MCF 10A (cell line): ENCODE measurements around the gene TRIM2. TPM values are rescaled to one million over a fixed set of nuclear protein-coding genes. Genes with fewer than 3 reads are reported as not detected.

ENCODE experiments used
- BruUV-seq: library from RNA; stranded (reverse); fragments of 400-500 nt; replicated peaks from 2 replicates; lab custom pipeline; 2021; lab: Mats Ljungman, UMichigan
- CTCF ChIA-PET: fragments of 300-600 bp; sonication (Branson Sonifier 250); formaldehyde crosslinking; extraction: SDS; loops from one replicate; lab custom pipeline; 2021; ENCODE audit warnings: antibody characterized with exemption, inconsistent platforms; lab: Yijun Ruan, JAX
- POLR2A ChIA-PET: fragments of 300-600, 350-650 bp; sonication (Branson Sonifier 250); formaldehyde crosslinking; extraction: SDS; loops from one replicate; lab custom pipeline; 2020; ENCODE audit warnings: antibody characterized with exemption, inconsistent platforms; lab: Yijun Ruan, JAX
- DNase-seq: peaks from one replicate; pipeline ENCODE4 v3.0.0-alpha.2; 2018; ENCODE audit not compliant: unreplicated experiment
- H3K27ac Mint-ChIP-seq: one replicate; pipeline ENCODE4 v1.8.0; 2022; ENCODE audit warnings: mild to moderate bottlenecking, low read depth, mixed read lengths; ENCODE audit not compliant: unreplicated experiment
- H3K27me3 Mint-ChIP-seq: one replicate; pipeline ENCODE4 v1.8.0; 2022; ENCODE audit warnings: mixed read lengths; ENCODE audit not compliant: insufficient read depth, unreplicated experiment
- H3K36me3 Mint-ChIP-seq: one replicate; pipeline ENCODE4 v1.8.0; 2022; ENCODE audit warnings: mild to moderate bottlenecking, moderate library complexity, mixed read lengths; ENCODE audit not compliant: insufficient read depth, unreplicated experiment
- H3K4me1 Mint-ChIP-seq: one replicate; pipeline ENCODE4 v1.8.0; 2022; ENCODE audit warnings: mixed read lengths; ENCODE audit not compliant: insufficient read depth, unreplicated experiment
- H3K4me3 Mint-ChIP-seq: one replicate; pipeline ENCODE4 v1.8.0; 2022; ENCODE audit warnings: mild to moderate bottlenecking, moderate library complexity, mixed read lengths; ENCODE audit not compliant: unreplicated experiment
- H3K9me3 Mint-ChIP-seq: one replicate; pipeline ENCODE4 v1.8.0; 2022; ENCODE audit warnings: mixed read lengths; ENCODE audit not compliant: unreplicated experiment
- intact Hi-C: fragments of 100-400 bp; cut with micrococcal nuclease; formaldehyde crosslinking; loops from 2 replicates; pipeline ENCODE4 v1.14.1; 2022
- total RNA-seq: library from RNA; stranded (reverse); gene quantifications from 2 replicates; pipeline ENCODE4 v1.2.3, GENCODE V29; 2022
- TF ChIP-seq, protein P1 (sequence below): fragments of 200-600 bp; IDR thresholded peaks from one replicate; pipeline ENCODE4 v1.8.0; 2022; ENCODE audit warnings: antibody characterized with exemption, mild to moderate bottlenecking; ENCODE audit not compliant: unreplicated experiment

TRIM2 gene
- total RNA-seq, 1 experiment from 2014 or later = 37.2 TPM

DNA sequence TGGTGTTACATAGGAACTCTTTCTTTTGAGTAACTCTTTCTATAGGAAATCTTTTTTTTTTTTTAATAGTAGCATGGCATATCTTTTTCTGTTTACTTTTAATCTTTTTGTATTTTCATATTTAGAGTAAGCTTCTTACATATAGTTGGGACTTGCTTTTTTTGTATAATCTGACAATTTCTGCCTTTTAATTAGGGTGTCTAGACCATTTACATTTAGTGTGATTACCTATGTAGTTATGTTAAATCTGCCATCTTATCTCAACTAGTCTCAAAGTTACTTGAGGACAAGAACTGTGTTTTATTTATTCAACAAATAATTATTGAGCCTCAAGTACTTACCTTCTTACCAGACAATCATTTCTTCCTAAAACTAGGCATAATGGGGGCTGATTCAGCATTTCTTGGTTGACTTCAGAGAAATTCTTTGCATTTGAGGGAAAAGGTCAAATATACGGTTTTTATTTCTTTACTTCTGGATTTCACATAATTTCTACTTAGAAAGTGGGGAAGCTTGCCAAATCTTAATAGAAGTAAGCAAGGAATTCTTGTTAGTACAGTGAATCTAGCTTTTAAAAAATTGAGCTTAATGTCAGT, 168.8 kb downstream of the TRIM2 start:
- H3K4me3 Mint-ChIP-seq = no peak overlapping the region
- intact Hi-C loops = no loop called here
- TF ChIP-seq, protein P1, sequence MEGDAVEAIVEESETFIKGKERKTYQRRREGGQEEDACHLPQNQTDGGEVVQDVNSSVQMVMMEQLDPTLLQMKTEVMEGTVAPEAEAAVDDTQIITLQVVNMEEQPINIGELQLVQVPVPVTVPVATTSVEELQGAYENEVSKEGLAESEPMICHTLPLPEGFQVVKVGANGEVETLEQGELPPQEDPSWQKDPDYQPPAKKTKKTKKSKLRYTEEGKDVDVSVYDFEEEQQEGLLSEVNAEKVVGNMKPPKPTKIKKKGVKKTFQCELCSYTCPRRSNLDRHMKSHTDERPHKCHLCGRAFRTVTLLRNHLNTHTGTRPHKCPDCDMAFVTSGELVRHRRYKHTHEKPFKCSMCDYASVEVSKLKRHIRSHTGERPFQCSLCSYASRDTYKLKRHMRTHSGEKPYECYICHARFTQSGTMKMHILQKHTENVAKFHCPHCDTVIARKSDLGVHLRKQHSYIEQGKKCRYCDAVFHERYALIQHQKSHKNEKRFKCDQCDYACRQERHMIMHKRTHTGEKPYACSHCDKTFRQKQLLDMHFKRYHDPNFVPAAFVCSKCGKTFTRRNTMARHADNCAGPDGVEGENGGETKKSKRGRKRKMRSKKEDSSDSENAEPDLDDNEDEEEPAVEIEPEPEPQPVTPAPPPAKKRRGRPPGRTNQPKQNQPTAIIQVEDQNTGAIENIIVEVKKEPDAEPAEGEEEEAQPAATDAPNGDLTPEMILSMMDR = no peak
- ChIA-PET CTCF (interaction anchor here (1.6 kb wide), 1 partner anchor 28 kb away, joined by 4 read pairs; no protein-coding TSS in a partner anchor), POLR2A (interaction anchor here (0.7 to 1.3 kb wide), 5 partner anchors 9 to 104 kb away, joined by 3 read pairs; no protein-coding TSS in a partner anchor)
- BruUV-seq = no TSS peak
- no peaks in the 10 kb centered on the region for H3K4me1 Mint-ChIP-seq
- no peak for DNase-seq
- H3K27me3 Mint-ChIP-seq = no peaks in the 10 kb centered on the region
- H3K36me3 Mint-ChIP-seq = peaks cover 18% of the 10 kb centered on the region
- H3K27ac Mint-ChIP-seq = no peak overlapping the region
- H3K9me3 Mint-ChIP-seq = no peaks in the 10 kb centered on the region

DNA sequence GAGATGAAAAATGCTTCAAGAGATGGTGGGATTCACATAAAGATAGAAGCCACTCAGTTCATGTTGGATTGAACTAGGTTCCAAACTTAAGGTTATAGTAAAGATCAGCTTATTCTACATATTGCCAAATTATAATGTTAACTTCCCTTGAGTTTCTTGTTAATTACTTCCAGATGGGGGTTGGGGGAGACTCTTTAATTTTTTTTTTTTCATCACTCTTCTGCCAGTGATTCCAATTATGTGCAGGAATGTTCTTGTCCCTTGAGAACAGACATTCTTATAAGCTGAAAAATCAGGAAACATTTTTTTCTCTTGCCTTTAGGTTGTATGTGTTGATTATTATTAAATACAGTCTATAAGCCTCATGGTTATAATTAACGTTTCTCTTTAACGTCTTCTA, 170.2 kb downstream of the TRIM2 start:
- Mint-ChIP-seq H3K4me1 (no peaks in the 10 kb centered on the region), H3K9me3 (no peaks in the 10 kb centered on the region), H3K4me3 (no peak overlapping the region), H3K27me3 (no peaks in the 10 kb centered on the region), H3K27ac (no peak overlapping the region), H3K36me3 (peaks cover 23% of the 10 kb centered on the region)
- ChIA-PET CTCF (interaction anchor here (0.6 to 1.6 kb wide), 4 partner anchors 30 to 275 kb away, joined by 3 to 8 read pairs (median 4); partner anchors contain the start of gene TMEM131L), POLR2A (interaction anchor here (1.3 kb wide), 1 partner anchor 21 kb away, joined by 3 read pairs; no protein-coding TSS in a partner anchor)
- BruUV-seq = no TSS peak
- intact Hi-C loops = no loop called here
- TF ChIP-seq, protein P1 = no peak
- DNase-seq = no peak

DNA sequence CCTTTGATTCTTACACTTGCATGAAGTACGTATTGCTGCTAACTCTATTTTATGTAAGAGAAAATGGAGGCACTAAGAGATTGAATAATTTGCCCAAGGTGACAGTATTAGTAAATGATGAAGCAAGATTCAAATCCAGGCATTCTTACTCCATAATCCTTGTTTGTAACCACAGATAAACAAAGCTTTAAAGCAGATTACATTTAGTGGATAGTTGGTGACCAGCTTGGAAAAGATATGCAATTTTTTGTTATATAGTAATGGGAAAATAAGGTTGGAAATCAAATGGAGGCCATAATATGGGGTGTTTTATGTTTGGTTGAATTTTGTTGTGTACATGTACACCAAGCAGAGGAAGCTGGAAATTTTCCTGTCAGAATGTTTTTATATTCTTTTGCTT, 171.1 kb downstream of the TRIM2 start:
- Mint-ChIP-seq H3K27me3 (no peaks in the 10 kb centered on the region), H3K36me3 (peaks cover 20% of the 10 kb centered on the region), H3K27ac (no peak overlapping the region), H3K4me1 (no peaks in the 10 kb centered on the region), H3K4me3 (no peak overlapping the region), H3K9me3 (no peaks in the 10 kb centered on the region)
- no peak for DNase-seq
- TF ChIP-seq, protein P1 = no peak
- POLR2A ChIA-PET = no interaction called here
- intact Hi-C loops = no loop called here
- no TSS peak for BruUV-seq
- CTCF ChIA-PET = interaction anchor here (0.6 to 1.5 kb wide), 4 partner anchors 13 to 248 kb away, joined by 3 to 4 read pairs (median 4); partner anchors contain the start of gene TMEM131L

DNA sequence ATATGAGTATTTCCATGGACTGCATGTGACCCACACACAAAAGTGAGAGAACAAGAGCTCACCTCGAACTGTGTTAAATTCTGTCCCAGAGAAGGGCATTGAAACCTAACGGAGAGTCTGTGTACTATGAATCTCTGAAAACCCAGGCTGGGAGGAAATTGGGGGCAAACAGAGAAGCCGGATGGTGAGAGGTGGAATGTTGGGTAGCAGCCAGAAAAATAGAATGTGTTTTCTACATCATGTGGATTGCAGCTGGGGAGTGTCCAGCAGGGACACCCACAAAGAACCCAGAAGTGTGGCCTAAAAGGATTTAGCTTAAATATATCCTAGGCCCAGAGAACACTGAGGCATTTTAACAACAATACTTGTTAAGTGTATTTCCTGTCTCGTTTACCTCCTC, 178.9 kb downstream of the TRIM2 start:
- CTCF ChIA-PET = interaction anchor here (0.9 kb wide), 1 partner anchor 10 kb away, joined by 3 read pairs; no protein-coding TSS in a partner anchor
- TF ChIP-seq, protein P1 = no peak
- Mint-ChIP-seq H3K4me3 (no peak overlapping the region), H3K9me3 (no peaks in the 10 kb centered on the region), H3K27ac (no peak overlapping the region), H3K27me3 (no peaks in the 10 kb centered on the region), H3K36me3 (peaks cover 5% of the 10 kb centered on the region), H3K4me1 (no peaks in the 10 kb centered on the region)
- BruUV-seq = no TSS peak
- intact Hi-C loops = no loop called here
- POLR2A ChIA-PET = interaction anchor here (0.9 to 2.0 kb wide), 2 partner anchors 10 to 34 kb away, joined by 4 to 7 read pairs; no protein-coding TSS in a partner anchor
- DNase-seq = no peak
